ENCODE data around the gene LDLRAD3.

- TF ChIP-seq, protein P1, sequence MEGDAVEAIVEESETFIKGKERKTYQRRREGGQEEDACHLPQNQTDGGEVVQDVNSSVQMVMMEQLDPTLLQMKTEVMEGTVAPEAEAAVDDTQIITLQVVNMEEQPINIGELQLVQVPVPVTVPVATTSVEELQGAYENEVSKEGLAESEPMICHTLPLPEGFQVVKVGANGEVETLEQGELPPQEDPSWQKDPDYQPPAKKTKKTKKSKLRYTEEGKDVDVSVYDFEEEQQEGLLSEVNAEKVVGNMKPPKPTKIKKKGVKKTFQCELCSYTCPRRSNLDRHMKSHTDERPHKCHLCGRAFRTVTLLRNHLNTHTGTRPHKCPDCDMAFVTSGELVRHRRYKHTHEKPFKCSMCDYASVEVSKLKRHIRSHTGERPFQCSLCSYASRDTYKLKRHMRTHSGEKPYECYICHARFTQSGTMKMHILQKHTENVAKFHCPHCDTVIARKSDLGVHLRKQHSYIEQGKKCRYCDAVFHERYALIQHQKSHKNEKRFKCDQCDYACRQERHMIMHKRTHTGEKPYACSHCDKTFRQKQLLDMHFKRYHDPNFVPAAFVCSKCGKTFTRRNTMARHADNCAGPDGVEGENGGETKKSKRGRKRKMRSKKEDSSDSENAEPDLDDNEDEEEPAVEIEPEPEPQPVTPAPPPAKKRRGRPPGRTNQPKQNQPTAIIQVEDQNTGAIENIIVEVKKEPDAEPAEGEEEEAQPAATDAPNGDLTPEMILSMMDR (conservative IDR thresholded peaks at IDR 0.05; ENCODE audit: low read length) = no peak
- no peak for TF ChIP-seq EZH2phosphoT487 (IDR thresholded peaks at IDR 0.05; ENCODE audit: borderline replicate concordance, low read depth, low read length)
Observed at GRCh38 chr11:36238036-36238631, 294.3 kb downstream of the LDLRAD3 start.
